Measurements from ENCODE around the gene MAGI1.

MAGI1 gene

GRCh38 chr3:65948841-65949573, 89.7 kb downstream of the MAGI1 start:
- H3K27ac ChIP-seq, result no peak overlapping the region
- peaks cover 7 to 40% of the 10 kb centered on the region in 2 experiments for H3K4me1 ChIP-seq (ENCODE audit: control insufficient read depth in 1 of 2, insufficient read depth in 1 of 2, low read depth in 1 of 2, low read length in 1 of 2)
- H3K4me3 ChIP-seq (ENCODE audit: low read depth in 1 of 2, low read length in 1 of 2), result no peak overlapping the region
- H3K27me3 ChIP-seq, result no peaks in the 10 kb centered on the region
- no peak for TF ChIP-seq CTCF (IDR thresholded peaks at IDR 0.05)
- H3K9me3 ChIP-seq, result no peaks in the 10 kb centered on the region
- H3K36me3 ChIP-seq, result no peaks in the 10 kb centered on the region

GRCh38 chr3:65946438-65946837, 92.3 kb downstream of the MAGI1 start:
- no peaks in the 10 kb centered on the region for H3K36me3 ChIP-seq
- H3K4me1 ChIP-seq (ENCODE audit: control insufficient read depth in 1 of 2, insufficient read depth in 1 of 2, low read depth in 1 of 2, low read length in 1 of 2), result peaks cover 7 to 33% of the 10 kb centered on the region in 2 experiments
- no peak overlapping the region for H3K27ac ChIP-seq
- H3K4me3 ChIP-seq (ENCODE audit: low read depth in 1 of 2, low read length in 1 of 2), result no peak overlapping the region
- TF ChIP-seq CTCF (IDR thresholded peaks at IDR 0.05), result no peak
- no peaks in the 10 kb centered on the region for H3K27me3 ChIP-seq
- H3K9me3 ChIP-seq, result no peaks in the 10 kb centered on the region

- TF ChIP-seq CTCF (IDR thresholded peaks at IDR 0.05), result no peak
- Histone ChIP-seq H3K4me1 (ENCODE audit: control insufficient read depth in 1 of 2, insufficient read depth in 1 of 2, low read depth in 1 of 2, low read length in 1 of 2) (peaks cover 7 to 33% of the 10 kb centered on the region in 2 experiments), H3K36me3 (no peaks in the 10 kb centered on the region), H3K9me3 (no peaks in the 10 kb centered on the region), H3K27me3 (no peaks in the 10 kb centered on the region), H3K4me3 (ENCODE audit: low read depth in 1 of 2, low read length in 1 of 2) (no peak overlapping the region), H3K27ac (no peak overlapping the region)
Observed at GRCh38 chr3:65945953-65946352, 92.8 kb downstream of the MAGI1 start.

- no peak overlapping the region for H3K27ac ChIP-seq
- no peaks in the 10 kb centered on the region for H3K9me3 ChIP-seq
- peaks cover 7 to 33% of the 10 kb centered on the region in 2 experiments for H3K4me1 ChIP-seq (ENCODE audit: control insufficient read depth in 1 of 2, insufficient read depth in 1 of 2, low read depth in 1 of 2, low read length in 1 of 2)
- no peak for TF ChIP-seq CTCF (IDR thresholded peaks at IDR 0.05)
- no peaks in the 10 kb centered on the region for H3K36me3 ChIP-seq
- H3K4me3 ChIP-seq (ENCODE audit: low read depth in 1 of 2, low read length in 1 of 2), result no peak overlapping the region
- no peaks in the 10 kb centered on the region for H3K27me3 ChIP-seq
Observed at GRCh38 chr3:65945480-65945879, 93.2 kb downstream of the MAGI1 start.

- Histone ChIP-seq H3K4me3 (ENCODE audit: low read depth in 1 of 2, low read length in 1 of 2) (no peak overlapping the region), H3K27me3 (no peaks in the 10 kb centered on the region), H3K9me3 (no peaks in the 10 kb centered on the region), H3K4me1 (ENCODE audit: control insufficient read depth in 1 of 2, insufficient read depth in 1 of 2, low read depth in 1 of 2, low read length in 1 of 2) (peaks cover 7 to 33% of the 10 kb centered on the region in 2 experiments), H3K27ac (no peak overlapping the region), H3K36me3 (no peaks in the 10 kb centered on the region)
- no peak for TF ChIP-seq CTCF (IDR thresholded peaks at IDR 0.05)
Observed at GRCh38 chr3:65944252-65944651, 94.5 kb downstream of the MAGI1 start.

Data from neutrophil (primary cell).